ENCODE measurements around the gene CHMP1B.

Gene CHMP1B

GRCh38 chr18:11902522-11903292 is 51.5 kb downstream of the CHMP1B start:
- no peak for DNase-seq (ENCODE audit: low read depth in 2 of 2)

All from stimulated activated CD4-positive, alpha-beta T cell treated with anti-CD3 and anti-CD28 coated beads, Interleukin-4, amount 100 ng/mL, for 48 hours (primary cell).